Neural cell (in vitro differentiated cells): ENCODE measurements around the gene RRP7A.

Source experiments
- EZH2 ChIP-seq: fragments of 200-600, 300-800 bp; shearing (Covaris generic), sonication (generic); IDR thresholded peaks from 2 replicates; pipeline ENCODE4 v1.6.1; 2014; ENCODE audit warnings: antibody characterized with exemption, low read length, borderline replicate concordance, mild to moderate bottlenecking; ENCODE audit not compliant: insufficient read depth, poor library complexity, severe bottlenecking
- POLR2AphosphoS5 ChIP-seq: IDR thresholded peaks from 2 replicates; pipeline ENCODE4 v1.6.1; 2012
- SMC3 ChIP-seq: fragments of 450-650 bp; conservative IDR thresholded peaks from 2 replicates; pipeline ENCODE4 v1.6.1; 2014; ENCODE audit warnings: antibody characterized with exemption, mild to moderate bottlenecking, moderate library complexity; ENCODE audit not compliant: poor library complexity
- TAF1 ChIP-seq: IDR thresholded peaks from 2 replicates; pipeline ENCODE4 v1.6.1; 2012; ENCODE audit warnings: low read depth
- TF ChIP-seq, protein P1 (sequence below): fragments of 450-650 bp; IDR thresholded peaks from 2 replicates; pipeline ENCODE4 v1.5.1; 2014; ENCODE audit warnings: antibody characterized with exemption, mild to moderate bottlenecking, moderate library complexity; ENCODE audit not compliant: poor library complexity, severe bottlenecking

- TF ChIP-seq, protein P1, sequence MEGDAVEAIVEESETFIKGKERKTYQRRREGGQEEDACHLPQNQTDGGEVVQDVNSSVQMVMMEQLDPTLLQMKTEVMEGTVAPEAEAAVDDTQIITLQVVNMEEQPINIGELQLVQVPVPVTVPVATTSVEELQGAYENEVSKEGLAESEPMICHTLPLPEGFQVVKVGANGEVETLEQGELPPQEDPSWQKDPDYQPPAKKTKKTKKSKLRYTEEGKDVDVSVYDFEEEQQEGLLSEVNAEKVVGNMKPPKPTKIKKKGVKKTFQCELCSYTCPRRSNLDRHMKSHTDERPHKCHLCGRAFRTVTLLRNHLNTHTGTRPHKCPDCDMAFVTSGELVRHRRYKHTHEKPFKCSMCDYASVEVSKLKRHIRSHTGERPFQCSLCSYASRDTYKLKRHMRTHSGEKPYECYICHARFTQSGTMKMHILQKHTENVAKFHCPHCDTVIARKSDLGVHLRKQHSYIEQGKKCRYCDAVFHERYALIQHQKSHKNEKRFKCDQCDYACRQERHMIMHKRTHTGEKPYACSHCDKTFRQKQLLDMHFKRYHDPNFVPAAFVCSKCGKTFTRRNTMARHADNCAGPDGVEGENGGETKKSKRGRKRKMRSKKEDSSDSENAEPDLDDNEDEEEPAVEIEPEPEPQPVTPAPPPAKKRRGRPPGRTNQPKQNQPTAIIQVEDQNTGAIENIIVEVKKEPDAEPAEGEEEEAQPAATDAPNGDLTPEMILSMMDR, result no peak
- TF ChIP-seq POLR2AphosphoS5 (no peak), SMC3 (no peak), EZH2 (no peak), TAF1 (no peak)
Measured at GRCh38 chr22:42521228-42521546, 1.6 kb upstream of the RRP7A start.
